NCI-H2081 treated with DMSO at 0.1 percent for 48 hours (cell line): ENCODE results near the gene CHL1.

Source experiments
- DNase-seq: peaks from one replicate; lab custom pipeline; 2025; lab: John Stamatoyannopoulos, UW

The CHL1 gene

GRCh38 chr3:284322-284721 is 87.8 kb downstream of the CHL1 start:
- no peak for DNase-seq

- no peak for DNase-seq
Observed at GRCh38 chr3:288417-288816, 91.9 kb downstream of the CHL1 start.

GRCh38 chr3:291028-291427 is 94.5 kb downstream of the CHL1 start:
- DNase-seq = no peak

GRCh38 chr3:291646-292436 is 95.3 kb downstream of the CHL1 start:
- no peak for DNase-seq

- DNase-seq = no peak
Observed at GRCh38 chr3:294096-294495, 97.5 kb downstream of the CHL1 start.

- DNase-seq = no peak
Observed at GRCh38 chr3:294581-294980, 98.0 kb downstream of the CHL1 start.

GRCh38 chr3:295166-295565 is 98.6 kb downstream of the CHL1 start:
- no peak for DNase-seq

GRCh38 chr3:297585-297984 is 101.0 kb downstream of the CHL1 start:
- no peak for DNase-seq

- DNase-seq = no peak
Observed at GRCh38 chr3:299590-300301, 103.2 kb downstream of the CHL1 start.

GRCh38 chr3:307182-307581 is 110.6 kb downstream of the CHL1 start:
- no peak for DNase-seq

- no peak for DNase-seq
Observed at GRCh38 chr3:308597-309321, 112.2 kb downstream of the CHL1 start.

- peak; percentile 55 for DNase-seq
Observed at GRCh38 chr3:312160-312733, 115.7 kb downstream of the CHL1 start.

GRCh38 chr3:312911-313310 is 116.3 kb downstream of the CHL1 start:
- DNase-seq = no peak

GRCh38 chr3:317012-317411 is 120.4 kb downstream of the CHL1 start:
- DNase-seq = no peak

- no peak for DNase-seq
Observed at GRCh38 chr3:318903-319302, 122.3 kb downstream of the CHL1 start.

- DNase-seq = no peak
Observed at GRCh38 chr3:324423-324822, 127.9 kb downstream of the CHL1 start.

GRCh38 chr3:325495-325894 is 128.9 kb downstream of the CHL1 start:
- no peak for DNase-seq

GRCh38 chr3:330494-331115 is 134.0 kb downstream of the CHL1 start:
- DNase-seq = no peak

GRCh38 chr3:331881-332280 is 135.3 kb downstream of the CHL1 start:
- no peak for DNase-seq

- DNase-seq = no peak
Observed at GRCh38 chr3:332701-333100, 136.1 kb downstream of the CHL1 start.

GRCh38 chr3:335240-335639 is 138.7 kb downstream of the CHL1 start:
- no peak for DNase-seq

- DNase-seq = no peak
Observed at GRCh38 chr3:339351-339750, 142.8 kb downstream of the CHL1 start.
